Raji (cell line): ENCODE results near the gene SCN11A.

ENCODE experiments used
- POLR2A ChIP-seq: IDR thresholded peaks from 2 replicates; pipeline ENCODE4 v1.6.1; 2011; ENCODE audit warnings: low read depth, low read length, control low read depth; ENCODE audit not compliant: insufficient read depth

SCN11A gene

GRCh38 chr3:39051649-39052561 is at the start of gene SCN11A, which contains the start of gene WDR48:
Gene SCN11A (minus strand): TSS chr3:39051944. CDS start chr3:38950362, 101,582 bp downstream.
Gene WDR48 (plus strand): TSS chr3:39052016. CDS start chr3:39052026, 10 bp downstream.
- TF ChIP-seq POLR2A, result peak; percentile 93

DNA sequence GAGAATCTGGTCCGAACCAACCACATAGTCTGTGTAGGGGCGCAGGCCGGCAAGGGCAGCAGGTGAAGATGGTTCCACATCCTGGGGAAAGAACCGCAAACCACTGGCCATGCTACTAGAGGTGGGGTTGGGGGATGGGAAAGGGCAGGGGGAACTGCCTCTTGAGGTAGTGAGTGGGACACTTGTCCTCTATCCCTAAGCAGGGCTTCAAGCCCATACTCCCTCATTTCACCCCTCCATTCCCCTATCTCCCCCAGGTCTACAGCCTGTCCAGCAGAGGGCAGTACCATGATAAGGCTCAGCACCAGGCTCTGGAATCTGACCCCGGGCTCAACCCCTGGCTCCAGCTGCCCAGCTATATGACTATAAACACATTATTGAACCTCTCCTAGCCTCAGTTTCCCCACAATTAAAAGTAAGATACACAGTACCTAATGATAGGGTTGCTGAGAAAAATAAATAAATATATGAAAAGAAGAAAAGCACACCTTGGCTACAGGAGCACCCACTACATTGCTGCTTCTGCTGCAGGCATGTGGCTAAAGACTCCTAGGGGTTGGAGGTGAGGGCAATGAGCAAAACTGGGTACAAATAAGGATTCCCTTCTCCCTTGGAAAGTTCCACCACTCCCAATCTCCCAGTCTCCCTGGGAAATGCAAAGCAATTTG is 49.4 kb upstream of the SCN11A start:
- no peak for TF ChIP-seq POLR2A

GRCh38 chr3:39100500-39100886 is 48.7 kb upstream of the SCN11A start:
- TF ChIP-seq POLR2A, result no peak

DNA sequence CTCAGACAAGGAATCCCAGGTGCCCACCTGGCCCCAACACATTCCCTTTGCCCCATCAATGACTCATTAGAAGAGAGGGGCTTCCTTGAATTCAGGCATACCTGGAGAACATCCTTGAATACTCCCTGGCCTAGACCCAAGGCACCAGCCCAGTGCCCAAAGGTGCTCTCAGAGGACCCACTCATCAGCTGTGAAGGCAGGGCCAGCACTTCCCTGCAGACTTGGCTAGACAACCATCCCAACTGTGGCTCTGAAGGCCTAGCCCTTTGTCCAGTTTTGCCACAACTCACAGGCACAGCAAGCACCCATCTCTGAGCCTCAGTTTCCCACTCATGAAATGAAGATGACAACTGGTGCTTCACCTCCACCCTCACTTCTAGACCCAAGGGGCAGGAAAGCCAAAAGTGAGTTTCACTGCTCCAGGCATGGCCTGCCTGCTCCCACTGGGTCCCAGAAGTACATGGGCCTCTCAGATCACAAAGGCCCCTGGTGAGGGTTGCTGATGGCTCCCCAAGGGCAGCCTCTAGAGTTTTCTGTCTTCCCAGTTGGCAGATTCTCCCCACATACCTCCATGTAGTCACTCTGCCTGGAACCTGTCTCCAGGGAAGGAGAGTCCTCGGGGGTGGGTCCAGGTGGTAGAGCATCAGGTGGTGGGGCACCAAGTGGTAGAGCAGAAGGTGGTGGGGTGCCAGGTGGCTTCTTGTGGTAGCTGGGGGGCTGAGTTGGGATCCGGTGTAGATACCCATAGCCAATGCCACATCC is 48.2 kb upstream of the SCN11A start:
- no peak for TF ChIP-seq POLR2A

- TF ChIP-seq POLR2A, result no peak
These were observed 47.5 kb upstream of the SCN11A start for GRCh38 chr3:39099242-39099641.

GRCh38 chr3:39098473-39099000 is 46.8 kb upstream of the SCN11A start:
- TF ChIP-seq POLR2A, result no peak

DNA sequence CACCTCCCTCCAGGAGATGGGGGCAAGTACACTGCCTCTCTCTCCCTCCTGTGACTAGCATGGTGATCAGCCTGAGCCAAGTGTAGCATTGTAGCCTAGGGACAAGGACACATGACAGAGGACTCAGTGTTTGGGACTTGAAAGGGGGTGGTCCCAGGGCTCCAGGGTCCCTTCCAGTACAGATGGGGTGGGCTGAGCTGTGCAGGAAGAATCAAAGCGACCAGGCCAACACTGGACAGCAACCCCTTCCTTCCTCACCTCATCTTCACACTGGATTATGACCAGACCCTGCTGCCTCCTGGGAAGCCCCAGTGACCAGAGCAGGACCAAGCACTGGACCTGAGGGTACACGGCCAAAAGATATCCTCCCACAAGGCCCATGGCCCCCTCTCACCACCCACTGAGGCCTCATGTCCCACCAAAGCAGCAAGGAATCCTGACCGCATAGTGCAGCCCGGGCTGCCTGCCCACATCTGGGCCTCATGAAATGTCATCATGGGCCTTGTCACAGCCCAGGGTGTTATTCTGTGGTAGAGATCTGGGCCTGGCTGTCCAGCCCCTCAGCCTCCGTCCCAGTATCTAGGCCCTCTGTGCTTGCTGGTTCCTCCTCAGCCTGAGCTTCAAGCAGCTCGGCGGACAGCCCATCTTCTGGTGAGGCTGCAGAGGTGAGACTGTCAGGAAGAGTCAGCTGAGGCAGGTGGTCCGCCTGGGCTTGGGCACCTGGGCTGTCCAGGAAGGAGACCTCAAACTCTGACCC is 46.1 kb upstream of the SCN11A start:
- no peak for TF ChIP-seq POLR2A

- TF ChIP-seq POLR2A, result no peak
These were observed 45.0 kb upstream of the SCN11A start for GRCh38 chr3:39096775-39097174.

DNA sequence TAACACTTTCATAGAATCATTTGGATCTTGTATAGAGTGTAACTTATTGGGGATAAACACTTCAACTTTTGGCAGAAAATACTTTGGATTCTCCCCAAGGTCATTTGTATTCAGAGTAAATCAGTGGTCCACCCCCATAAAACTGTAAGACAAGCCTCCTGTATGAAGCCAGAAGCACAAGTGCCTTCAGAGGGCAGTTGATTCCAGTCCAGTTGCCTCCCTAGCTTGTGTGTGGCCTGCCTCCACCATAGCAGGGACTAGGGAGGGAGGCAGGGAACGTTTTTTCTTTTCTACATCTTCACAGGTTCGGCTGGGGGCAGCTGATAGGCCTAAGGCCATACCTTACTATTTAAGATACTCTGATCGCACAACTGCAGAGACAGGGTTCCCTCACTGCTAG is 44.0 kb upstream of the SCN11A start:
- no peak for TF ChIP-seq POLR2A

DNA sequence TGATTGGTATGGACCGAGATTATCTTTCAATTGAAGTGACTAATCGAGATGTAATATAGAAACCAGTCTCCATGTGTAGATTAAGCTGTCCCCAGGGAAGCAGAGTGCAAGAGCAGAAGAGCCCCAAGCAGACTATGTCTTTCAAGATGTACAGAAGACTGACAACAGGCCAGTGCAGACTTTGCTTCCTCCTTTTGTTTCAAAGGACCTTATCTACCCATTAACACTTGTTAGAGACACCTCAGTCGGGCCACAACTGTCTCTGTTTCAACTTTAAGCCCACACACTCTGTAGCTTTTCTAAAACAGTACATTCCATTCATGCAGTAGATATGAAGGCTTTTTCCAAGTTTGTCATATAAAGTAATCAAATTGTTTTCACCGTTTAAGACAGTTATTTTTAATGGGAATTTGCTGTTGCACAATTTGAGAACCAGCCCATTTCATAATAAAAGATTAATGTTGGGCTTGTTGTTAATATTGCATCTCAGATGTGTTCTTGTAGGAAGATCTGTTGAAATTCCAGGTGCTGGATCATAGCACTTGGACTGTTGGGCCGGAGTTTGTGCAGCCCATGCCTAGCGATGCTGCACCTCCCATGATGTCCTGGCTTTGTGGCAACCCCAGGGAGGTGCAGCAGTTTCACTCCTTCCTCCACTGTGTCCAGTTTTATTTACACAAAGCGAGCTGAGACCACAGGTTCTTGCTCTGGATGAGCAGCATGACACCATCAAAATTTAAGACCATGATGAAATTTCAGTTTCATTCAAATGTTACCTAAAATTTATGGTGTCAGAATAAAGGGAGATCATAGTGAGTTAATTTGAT is 43.3 kb upstream of the SCN11A start:
- TF ChIP-seq POLR2A, result no peak

- TF ChIP-seq POLR2A, result no peak
These were observed 39.2 kb upstream of the SCN11A start for GRCh38 chr3:39090922-39091321.

- TF ChIP-seq POLR2A, result no peak
These were observed 37.1 kb upstream of the SCN11A start for GRCh38 chr3:39088889-39089288.

GRCh38 chr3:39088456-39088855 is 36.7 kb upstream of the SCN11A start:
- TF ChIP-seq POLR2A, result no peak

DNA sequence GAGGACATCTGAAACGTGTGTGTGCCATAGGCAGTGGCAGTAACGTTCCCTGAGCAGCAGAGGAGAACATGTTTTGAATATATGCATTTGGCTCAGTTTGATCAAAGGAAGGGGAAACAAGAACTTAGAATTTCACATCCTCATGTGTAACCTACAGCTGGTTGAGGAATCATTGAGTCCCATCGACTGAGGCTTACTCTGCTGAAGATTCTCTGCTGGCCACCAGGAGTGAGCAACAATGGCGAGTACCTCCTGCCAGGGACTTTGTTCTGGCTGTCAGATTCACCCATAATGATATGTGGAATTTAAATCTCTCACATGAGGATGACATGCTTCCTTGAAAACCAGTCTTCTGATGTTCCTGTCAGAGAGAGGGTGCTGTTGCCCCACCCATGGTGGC is 34.4 kb upstream of the SCN11A start:
- no peak for TF ChIP-seq POLR2A
